GM18951 (cell line): ENCODE measurements around the gene GIMAP6.
"Not testable (repeated sequence)": the region's sequence is repeated elsewhere in the genome, so short reads cannot be mapped to it uniquely, and the experiment has no call there.

Experiments
- POLR2A ChIP-seq: IDR thresholded peaks from 4 replicates; pipeline ENCODE4 v1.6.1; 2011; ENCODE audit warnings: mild to moderate bottlenecking; ENCODE audit not compliant: insufficient read length, insufficient read depth; ENCODE audit errors: extremely low read depth
- in situ Hi-C: fragments of 300-500 bp; cut with MboI; formaldehyde crosslinking; loops from one replicate; pipeline ENCODE4 v1.12.0; 2022; ENCODE audit warnings: low sequenced_read_pairs, mixed read lengths, inconsistent platforms; ENCODE audit not compliant: unreplicated experiment

The GIMAP6 gene

GRCh38 chr7:150631866-150632864, at the start of gene GIMAP6:
TSS of gene GIMAP6 (minus strand) at chr7:150632385. CDS start at chr7:150630142, 2,243 bp downstream.
- in situ Hi-C loops = no loop called here
- TF ChIP-seq POLR2A = peak; percentile 42

DNA sequence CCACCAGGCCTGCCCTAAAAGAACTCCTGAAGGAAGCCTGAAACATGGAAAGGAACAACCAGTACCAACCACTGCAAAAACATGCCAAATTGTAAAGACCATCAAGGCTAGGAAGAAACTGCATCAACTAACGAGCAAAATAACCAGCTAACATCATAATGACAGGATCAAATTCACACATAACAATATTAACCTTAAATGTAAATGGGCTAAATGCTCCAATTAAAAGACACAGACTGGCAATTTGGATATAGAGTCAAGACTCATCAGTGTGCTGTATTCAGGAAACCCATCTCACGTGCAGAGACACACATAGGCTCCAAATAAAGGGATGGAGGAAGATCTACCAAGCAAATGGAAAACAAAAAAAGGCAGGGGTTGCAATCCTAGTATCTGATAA, 48.2 kb upstream of the GIMAP6 start:
- in situ Hi-C loops = not testable (repeated sequence)

DNA sequence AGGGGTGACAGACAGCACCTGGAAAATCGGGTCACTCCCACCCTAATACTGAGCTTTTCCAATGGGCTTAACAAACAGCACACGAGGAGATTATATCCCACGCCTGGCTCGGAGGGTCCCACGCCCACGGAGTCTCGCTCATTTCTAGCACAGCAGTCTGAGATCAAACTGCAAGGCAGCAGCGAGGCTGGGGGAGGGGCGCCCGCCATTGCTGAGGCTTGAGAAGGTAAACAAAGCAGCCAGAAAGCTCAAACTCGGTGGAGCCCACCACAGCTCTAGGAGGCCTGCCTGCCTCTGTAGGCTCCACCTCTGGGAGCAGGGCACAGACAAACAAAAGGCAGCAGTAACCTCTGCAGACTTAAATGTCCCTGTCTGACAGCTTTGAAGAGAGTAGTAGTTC, 46.4 kb upstream of the GIMAP6 start:
- in situ Hi-C loops = not testable (repeated sequence)

GRCh38 chr7:150676854-150677253, 44.7 kb upstream of the GIMAP6 start:
- in situ Hi-C loops = not testable (repeated sequence)

GRCh38 chr7:150676276-150676675, 44.1 kb upstream of the GIMAP6 start:
- in situ Hi-C loops = not testable (repeated sequence)

DNA sequence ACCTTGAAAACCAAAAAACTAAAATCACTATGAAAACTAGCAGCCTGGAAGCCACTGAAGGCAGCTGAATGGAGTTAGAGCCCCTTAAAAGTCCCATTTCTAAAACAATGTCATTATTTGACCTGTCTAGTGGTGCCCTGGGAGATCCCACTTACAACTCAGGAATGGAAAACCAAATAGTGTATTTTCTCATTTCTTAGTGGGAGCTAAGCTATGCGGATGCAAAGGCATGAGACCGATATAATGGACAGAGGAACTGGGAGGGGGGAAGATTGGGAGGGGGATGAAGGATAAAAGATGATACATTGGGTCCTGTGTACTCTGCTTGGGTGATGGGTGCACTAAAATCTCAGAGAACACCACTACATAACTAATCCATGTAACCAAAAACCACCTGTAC, 43.5 kb upstream of the GIMAP6 start:
- in situ Hi-C loops = no loop called here
- no peak for TF ChIP-seq POLR2A

DNA sequence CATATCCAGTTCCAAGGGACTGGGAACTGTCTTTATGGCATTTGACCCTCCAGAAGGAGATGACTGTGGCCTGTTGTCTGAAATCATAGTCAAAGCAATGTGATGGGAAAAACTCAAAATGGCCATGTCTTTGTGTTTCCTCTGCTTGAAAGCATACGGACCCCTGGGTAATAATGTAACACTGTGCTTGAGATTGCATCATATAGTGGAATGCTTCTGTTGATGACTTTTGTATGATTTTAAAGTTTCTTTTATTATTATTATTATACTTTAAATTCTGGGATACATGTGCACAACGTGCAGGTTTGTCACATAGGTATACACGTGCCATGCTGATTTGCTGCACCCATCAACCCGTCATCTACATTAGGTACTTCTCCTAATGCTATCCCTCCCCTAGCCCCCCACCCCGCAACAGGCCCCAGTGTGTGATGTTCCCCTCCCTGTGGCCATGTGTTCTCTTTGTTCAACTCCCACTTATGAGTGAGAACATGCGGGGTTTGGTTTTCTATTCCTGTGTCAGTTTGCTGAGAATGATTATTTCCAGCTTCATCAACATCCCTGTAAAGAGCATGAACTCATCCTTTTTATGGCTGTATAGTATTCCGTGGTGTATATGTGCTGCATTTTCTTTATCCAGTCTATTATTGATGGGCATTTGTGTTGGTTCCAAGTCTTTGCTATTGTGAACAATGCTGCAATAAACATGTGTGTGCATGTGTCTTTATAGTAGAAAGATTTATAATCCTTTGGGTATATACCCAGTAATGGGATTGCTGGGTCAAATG, 39.8 kb upstream of the GIMAP6 start:
- in situ Hi-C loops = not testable (repeated sequence)

- in situ Hi-C loops = no loop called here
These were observed 36.8 kb upstream of the GIMAP6 start for GRCh38 chr7:150668977-150669376.

DNA sequence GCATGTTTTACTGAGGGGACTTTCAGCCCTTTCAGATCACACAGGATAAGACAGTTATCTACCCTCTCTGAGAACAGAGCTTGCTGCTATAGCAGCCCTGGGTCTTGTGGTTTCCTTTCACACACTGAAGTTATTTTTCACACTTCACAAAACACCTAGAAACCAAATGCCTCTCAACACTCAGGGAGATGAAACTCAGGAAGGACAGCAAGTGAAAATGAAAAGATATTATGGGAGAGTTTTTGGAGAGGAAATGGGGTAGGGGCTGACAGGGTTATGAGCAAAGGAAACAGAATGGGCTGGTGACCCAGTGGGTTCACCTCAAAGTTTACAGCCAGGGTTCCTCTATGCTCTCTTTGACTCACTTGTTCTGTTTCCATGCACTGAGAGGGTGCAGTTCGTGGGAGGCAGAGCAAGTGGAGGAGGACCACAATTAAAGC, 36.3 kb upstream of the GIMAP6 start:
- no peak for TF ChIP-seq POLR2A
- in situ Hi-C loops = no loop called here

More at GRCh38 chr7:150668977-150669376, 36.8 kb upstream of the GIMAP6 start:
- no peak for TF ChIP-seq POLR2A

DNA sequence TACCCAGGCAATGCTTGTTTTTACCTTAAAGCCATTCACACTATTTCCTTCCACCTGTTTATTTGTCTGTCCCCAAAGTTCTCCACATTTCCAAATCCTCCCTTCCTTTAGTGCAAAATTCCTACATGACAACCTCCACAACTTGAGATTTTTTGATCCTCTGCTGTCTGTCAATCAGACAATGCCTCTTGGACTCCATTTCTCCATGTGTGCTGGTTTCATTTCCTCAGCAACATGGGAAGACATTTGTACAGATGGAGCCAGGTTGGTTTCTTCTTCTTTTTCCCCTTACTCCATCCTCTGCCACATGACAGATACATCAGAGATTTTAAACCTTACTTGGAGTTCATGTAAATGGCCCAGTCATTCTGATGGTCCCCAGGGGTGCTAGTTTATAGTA, 34.2 kb upstream of the GIMAP6 start:
- TF ChIP-seq POLR2A = no peak
- in situ Hi-C loops = no loop called here

- TF ChIP-seq POLR2A = no peak
- in situ Hi-C loops = no loop called here
These were observed 33.7 kb upstream of the GIMAP6 start for GRCh38 chr7:150665896-150666295.

DNA sequence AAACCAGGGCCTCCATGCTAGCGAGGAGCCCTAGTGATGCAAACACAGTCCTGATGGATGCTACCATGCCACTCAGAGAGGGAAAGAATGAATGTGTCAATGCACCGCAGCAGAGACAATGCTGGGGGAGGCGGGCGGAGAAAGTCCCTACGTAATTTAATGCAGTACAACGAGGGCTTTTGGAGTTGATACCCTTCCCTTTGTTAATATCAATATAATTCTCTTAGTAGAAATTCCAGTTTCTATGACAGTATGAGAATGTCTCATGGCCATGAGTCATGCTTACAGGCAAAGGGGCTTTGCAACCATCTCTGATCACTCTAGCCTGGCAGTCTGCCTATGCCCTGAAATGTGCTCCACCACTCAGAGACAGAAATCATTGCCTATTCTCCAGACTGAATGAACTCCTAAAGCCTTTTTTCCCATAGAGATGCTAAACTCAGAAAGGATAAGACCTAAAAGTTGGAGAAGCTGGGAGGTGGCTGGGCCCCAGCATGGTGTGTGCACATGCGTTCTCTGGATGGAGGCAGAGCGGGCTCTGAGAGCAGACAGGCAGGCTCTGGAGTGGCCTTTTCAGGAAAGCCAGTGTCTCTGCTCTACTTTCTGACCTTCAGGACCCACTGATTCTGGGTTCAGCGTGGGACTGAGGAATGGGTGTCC, 33.0 kb upstream of the GIMAP6 start:
- TF ChIP-seq POLR2A = no peak
- in situ Hi-C loops = no loop called here

GRCh38 chr7:150663802-150664494, 31.8 kb upstream of the GIMAP6 start:
- TF ChIP-seq POLR2A = no peak
- in situ Hi-C loops = no loop called here

- in situ Hi-C loops = not testable (repeated sequence)
These were observed 30.6 kb upstream of the GIMAP6 start for GRCh38 chr7:150662821-150663220.
